GM18505 (cell line): ENCODE measurements around the gene TPT1.

Source experiments
- ATAC-seq: cut with Tn5 transposase; IDR thresholded peaks from one replicate; pipeline ENCODE4 v1.9.1; 2021; ENCODE audit not compliant: unreplicated experiment
- POLR2A ChIP-seq: IDR thresholded peaks from 4 replicates; pipeline ENCODE4 v1.6.1; 2011; ENCODE audit warnings: borderline replicate concordance; ENCODE audit not compliant: insufficient read depth, insufficient read length; ENCODE audit errors: extremely low read depth

TPT1 gene

GRCh38 chr13:45373162-45373547 is 32.2 kb upstream of the TPT1 start:
- no peak for TF ChIP-seq POLR2A
- no peak for ATAC-seq

- no peak for ATAC-seq
- TF ChIP-seq POLR2A, result no peak
These were observed 31.5 kb upstream of the TPT1 start for GRCh38 chr13:45372189-45373161.

GRCh38 chr13:45370922-45371406 is 30.0 kb upstream of the TPT1 start:
- no peak for ATAC-seq
- TF ChIP-seq POLR2A, result no peak

GRCh38 chr13:45369116-45369515 is 28.1 kb upstream of the TPT1 start:
- ATAC-seq, result no peak

GRCh38 chr13:45368571-45368970 is 27.6 kb upstream of the TPT1 start:
- ATAC-seq, result no peak
- TF ChIP-seq POLR2A, result no peak

More at GRCh38 chr13:45369116-45369515, 28.1 kb upstream of the TPT1 start:
- TF ChIP-seq POLR2A, result no peak

- no peak for ATAC-seq
- TF ChIP-seq POLR2A, result no peak
These were observed 27.0 kb upstream of the TPT1 start for GRCh38 chr13:45368005-45368404.

GRCh38 chr13:45367358-45367757 is 26.4 kb upstream of the TPT1 start:
- peak; percentile 91 for ATAC-seq
- TF ChIP-seq POLR2A, result no peak

- no peak for ATAC-seq
- TF ChIP-seq POLR2A, result no peak
These were observed 24.5 kb upstream of the TPT1 start for GRCh38 chr13:45365558-45365885.

GRCh38 chr13:45364876-45365557 is 24.0 kb upstream of the TPT1 start:
- no peak for TF ChIP-seq POLR2A
- ATAC-seq, result no peak

- no peak for TF ChIP-seq POLR2A
- no peak for ATAC-seq
These were observed 22.0 kb upstream of the TPT1 start for GRCh38 chr13:45362939-45363338.

- ATAC-seq, result no peak
- no peak for TF ChIP-seq POLR2A
These were observed 20.7 kb upstream of the TPT1 start for GRCh38 chr13:45361596-45362206.

- no peak for ATAC-seq
- no peak for TF ChIP-seq POLR2A
These were observed 16.1 kb upstream of the TPT1 start for GRCh38 chr13:45356966-45357672.

GRCh38 chr13:45353895-45354294 is 12.9 kb upstream of the TPT1 start:
- no peak for TF ChIP-seq POLR2A
- ATAC-seq, result no peak
